OCI-LY7 (cell line): Measurements from ENCODE around the gene HSPA1L.

Source experiments
- EZH2phosphoT487 ChIP-seq: fragments of 200-600 bp; sonication (generic); IDR thresholded peaks from 2 replicates; pipeline ENCODE4 v1.6.1; 2018; ENCODE audit warnings: low read depth, borderline replicate concordance, mild to moderate bottlenecking, mixed run types, antibody characterized with exemption, low read length, moderate library complexity, mixed read lengths
- TF ChIP-seq, protein P1 (sequence below): fragments of 200-600 bp; sonication (generic); conservative IDR thresholded peaks from 2 replicates; pipeline ENCODE4 v1.5.1; 2014; ENCODE audit warnings: mild to moderate bottlenecking, antibody characterized with exemption, low read length, moderate library complexity, mixed read lengths

DNA sequence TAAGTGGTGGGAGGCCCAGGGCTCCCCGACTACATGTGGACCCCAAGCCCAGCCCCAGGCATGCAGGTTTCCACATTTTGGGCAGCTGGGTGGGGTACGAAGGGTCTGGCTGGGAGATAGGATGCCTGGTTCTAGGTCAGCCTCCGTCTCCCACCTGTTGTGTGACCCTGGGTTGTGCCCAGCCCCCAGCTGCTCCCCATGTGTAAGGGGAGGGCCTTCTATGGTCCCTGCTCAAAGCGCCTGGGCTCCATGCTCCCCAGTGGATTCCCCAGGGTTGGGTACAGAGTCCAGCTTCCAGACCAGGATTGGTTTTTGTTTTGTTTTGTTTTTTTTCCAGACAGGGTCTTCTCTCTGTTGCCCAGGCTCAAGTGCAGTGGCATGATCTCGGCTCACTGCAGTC, 36.9 kb downstream of the HSPA1L start:
- TF ChIP-seq, protein P1, sequence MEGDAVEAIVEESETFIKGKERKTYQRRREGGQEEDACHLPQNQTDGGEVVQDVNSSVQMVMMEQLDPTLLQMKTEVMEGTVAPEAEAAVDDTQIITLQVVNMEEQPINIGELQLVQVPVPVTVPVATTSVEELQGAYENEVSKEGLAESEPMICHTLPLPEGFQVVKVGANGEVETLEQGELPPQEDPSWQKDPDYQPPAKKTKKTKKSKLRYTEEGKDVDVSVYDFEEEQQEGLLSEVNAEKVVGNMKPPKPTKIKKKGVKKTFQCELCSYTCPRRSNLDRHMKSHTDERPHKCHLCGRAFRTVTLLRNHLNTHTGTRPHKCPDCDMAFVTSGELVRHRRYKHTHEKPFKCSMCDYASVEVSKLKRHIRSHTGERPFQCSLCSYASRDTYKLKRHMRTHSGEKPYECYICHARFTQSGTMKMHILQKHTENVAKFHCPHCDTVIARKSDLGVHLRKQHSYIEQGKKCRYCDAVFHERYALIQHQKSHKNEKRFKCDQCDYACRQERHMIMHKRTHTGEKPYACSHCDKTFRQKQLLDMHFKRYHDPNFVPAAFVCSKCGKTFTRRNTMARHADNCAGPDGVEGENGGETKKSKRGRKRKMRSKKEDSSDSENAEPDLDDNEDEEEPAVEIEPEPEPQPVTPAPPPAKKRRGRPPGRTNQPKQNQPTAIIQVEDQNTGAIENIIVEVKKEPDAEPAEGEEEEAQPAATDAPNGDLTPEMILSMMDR = no peak
- TF ChIP-seq EZH2phosphoT487 = no peak
